Measurements from ENCODE around the gene CIT. TPM values are rescaled to one million over a fixed set of nuclear protein-coding genes. Genes with fewer than 3 reads are reported as not detected.
"Not testable (repeated sequence)": the region's sequence is repeated elsewhere in the genome, so short reads cannot be mapped to it uniquely, and the experiment has no call there.

Gene CIT
- total RNA-seq, 2 experiments from 2014 or later = 87.0 to 97.8 TPM

DNA sequence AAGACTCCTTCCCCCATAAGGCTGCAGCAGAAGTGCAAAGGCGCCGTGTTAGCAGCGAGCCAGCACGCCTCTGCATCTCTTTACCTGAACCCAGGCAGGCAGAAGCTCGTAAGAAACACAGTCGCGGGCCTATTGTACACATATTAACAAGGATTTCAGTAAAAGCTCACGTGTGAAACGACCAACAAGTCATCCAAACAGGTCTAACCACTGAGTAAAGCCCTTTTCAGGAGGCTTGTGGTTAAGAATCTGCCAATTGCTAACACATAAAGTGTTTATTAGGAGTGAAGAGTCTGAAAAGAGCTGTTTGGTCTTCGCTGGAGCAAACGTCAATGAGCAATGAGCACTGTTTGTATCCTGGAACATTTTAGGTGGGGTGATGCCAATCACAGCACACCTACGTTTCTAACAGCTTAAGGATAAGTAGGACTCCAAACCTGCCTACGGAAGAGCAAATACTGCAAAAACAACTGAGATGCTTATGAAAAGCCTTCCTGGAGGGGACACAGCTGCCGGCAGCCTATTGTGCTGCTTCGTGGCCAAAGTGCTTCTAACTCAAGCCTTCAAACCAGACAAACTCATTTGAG lies 166.1 kb downstream of the CIT start:
- no peaks in the 10 kb centered on the region for H3K27me3 Mint-ChIP-seq
- ATAC-seq (ENCODE audit: low read depth) (no peak), DNase-seq (no peak)
- H3K27ac Mint-ChIP-seq = no peak overlapping the region
- POLR2A ChIA-PET = no interaction called here
- H3K4me1 Mint-ChIP-seq = no peaks in the 10 kb centered on the region
- no peak overlapping the region for H3K4me3 Mint-ChIP-seq
- H3K36me3 Mint-ChIP-seq = peaks cover 70% of the 10 kb centered on the region
- no peaks in the 10 kb centered on the region for H3K9me3 Mint-ChIP-seq

DNA sequence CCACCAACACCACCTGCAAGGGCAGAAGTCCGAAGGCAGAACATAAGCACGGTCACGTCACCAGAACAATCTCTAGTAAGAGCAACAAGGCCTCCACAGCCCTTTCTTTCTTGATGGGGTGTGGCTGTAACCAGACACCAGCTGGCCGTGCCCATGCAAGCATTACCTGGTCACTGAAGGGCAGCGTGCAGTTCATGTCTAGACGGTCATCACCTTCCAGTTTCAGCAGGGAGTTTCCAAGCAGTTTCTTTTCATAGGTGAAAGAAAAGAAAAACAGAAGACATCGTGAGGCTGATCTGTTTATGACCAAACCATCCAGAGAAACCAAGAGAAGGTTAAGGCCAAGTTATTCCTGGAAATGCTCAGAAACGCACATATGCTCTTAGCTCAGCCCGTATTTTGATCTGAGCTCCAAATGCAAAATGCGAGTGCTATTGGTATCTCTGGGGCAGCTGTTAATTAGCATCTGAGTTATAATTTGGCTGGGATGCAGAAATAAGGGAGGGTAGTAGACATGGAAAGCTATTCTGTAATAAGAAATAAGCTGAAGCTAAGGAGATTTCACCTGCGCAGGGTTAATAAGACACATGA lies 166.7 kb downstream of the CIT start:
- H3K36me3 Mint-ChIP-seq = peaks cover 66% of the 10 kb centered on the region
- H3K4me3 Mint-ChIP-seq = no peak overlapping the region
- ATAC-seq (ENCODE audit: low read depth) (no peak), DNase-seq (no peak)
- no peaks in the 10 kb centered on the region for H3K9me3 Mint-ChIP-seq
- POLR2A ChIA-PET = no interaction called here
- H3K4me1 Mint-ChIP-seq = no peaks in the 10 kb centered on the region
- no peaks in the 10 kb centered on the region for H3K27me3 Mint-ChIP-seq
- H3K27ac Mint-ChIP-seq = no peak overlapping the region

DNA sequence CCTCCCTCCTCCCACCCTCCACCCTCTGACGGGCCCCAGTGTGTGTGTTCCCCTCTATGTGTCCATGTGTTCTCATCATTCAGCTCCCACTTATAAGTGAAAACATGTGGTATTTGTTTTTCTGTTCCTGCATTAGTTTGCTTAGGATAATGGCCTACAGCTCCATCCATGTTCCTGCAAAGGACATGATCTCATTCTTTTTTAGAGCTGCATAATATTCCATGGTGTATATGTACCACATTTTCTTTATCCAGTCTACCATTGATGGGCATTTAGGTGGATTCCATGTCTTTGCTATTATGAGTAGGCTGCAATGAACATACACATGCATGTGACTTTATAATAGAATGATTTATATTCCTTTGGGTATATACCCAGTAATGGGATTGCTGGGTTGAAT lies 170.7 kb downstream of the CIT start:
- H3K27me3 Mint-ChIP-seq; H3K4me3 Mint-ChIP-seq; ATAC-seq (ENCODE audit: low read depth); H3K27ac Mint-ChIP-seq; POLR2A ChIA-PET; DNase-seq; H3K4me1 Mint-ChIP-seq; H3K9me3 Mint-ChIP-seq: not testable (repeated sequence)
- peaks cover 46% of the 10 kb centered on the region for H3K36me3 Mint-ChIP-seq

DNA sequence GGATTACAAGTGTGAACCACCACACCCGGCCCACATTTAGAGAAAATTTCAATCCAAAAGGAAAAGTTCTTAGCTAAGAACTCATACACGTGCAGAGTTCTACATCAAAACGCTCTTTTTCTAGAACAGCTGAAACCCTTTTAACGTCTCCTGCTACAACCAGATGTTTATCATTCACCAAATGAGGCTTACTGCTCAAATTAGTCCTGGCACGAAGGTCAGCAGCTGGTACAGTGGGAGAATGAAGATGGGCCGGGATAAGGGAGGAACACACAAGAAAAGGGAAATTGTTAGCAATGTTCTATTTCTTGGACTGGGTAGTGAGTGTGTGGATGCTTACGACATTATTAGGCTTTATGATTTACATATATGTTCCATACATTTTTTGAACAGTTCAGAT lies 171.9 kb downstream of the CIT start:
- no peaks in the 10 kb centered on the region for H3K27me3 Mint-ChIP-seq
- no peaks in the 10 kb centered on the region for H3K4me1 Mint-ChIP-seq
- no peak overlapping the region for H3K27ac Mint-ChIP-seq
- H3K36me3 Mint-ChIP-seq = peaks cover 46% of the 10 kb centered on the region
- DNase-seq (no peak), ATAC-seq (ENCODE audit: low read depth) (no peak)
- H3K9me3 Mint-ChIP-seq = no peaks in the 10 kb centered on the region
- H3K4me3 Mint-ChIP-seq = no peak overlapping the region
- POLR2A ChIA-PET = no interaction called here

DNA sequence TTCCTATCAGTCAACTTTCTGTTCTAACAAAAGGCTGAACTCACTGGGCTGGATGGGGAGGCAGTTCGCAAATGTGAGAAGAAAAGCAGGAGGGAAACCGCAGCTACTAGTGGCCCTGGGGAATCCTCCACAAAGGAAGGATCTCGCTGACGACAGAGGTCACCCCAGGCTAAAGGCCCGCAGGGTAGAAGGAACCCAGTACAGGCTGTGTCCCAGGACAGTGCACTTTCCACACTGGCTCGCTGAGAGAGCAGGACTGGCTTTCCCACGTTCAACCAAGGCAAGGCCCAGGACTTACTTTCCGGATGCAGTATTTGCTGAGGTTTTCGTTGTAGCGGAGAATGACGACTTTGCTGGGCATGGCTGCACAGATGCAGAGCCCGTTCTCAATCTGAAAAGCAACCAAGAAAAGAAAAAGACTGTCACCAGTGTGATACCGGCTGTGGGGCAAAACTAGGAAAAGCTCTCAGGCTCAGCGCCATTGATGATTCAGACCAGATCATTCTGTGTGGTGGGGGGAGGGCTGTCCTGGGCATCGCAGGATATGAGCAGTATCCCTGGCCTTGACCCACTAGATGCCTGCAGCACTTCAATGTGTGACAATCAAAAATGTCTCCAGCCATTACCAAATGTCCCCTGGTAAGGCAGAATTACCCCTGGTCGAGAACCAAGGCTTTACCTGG lies 172.9 kb downstream of the CIT start:
- Mint-ChIP-seq H3K4me3 (no peak overlapping the region), H3K4me1 (no peaks in the 10 kb centered on the region), H3K36me3 (peaks cover 37% of the 10 kb centered on the region), H3K27ac (no peak overlapping the region), H3K27me3 (no peaks in the 10 kb centered on the region), H3K9me3 (no peaks in the 10 kb centered on the region)
- POLR2A ChIA-PET = no interaction called here
- DNase-seq (no peak), ATAC-seq (ENCODE audit: low read depth) (no peak)

DNA sequence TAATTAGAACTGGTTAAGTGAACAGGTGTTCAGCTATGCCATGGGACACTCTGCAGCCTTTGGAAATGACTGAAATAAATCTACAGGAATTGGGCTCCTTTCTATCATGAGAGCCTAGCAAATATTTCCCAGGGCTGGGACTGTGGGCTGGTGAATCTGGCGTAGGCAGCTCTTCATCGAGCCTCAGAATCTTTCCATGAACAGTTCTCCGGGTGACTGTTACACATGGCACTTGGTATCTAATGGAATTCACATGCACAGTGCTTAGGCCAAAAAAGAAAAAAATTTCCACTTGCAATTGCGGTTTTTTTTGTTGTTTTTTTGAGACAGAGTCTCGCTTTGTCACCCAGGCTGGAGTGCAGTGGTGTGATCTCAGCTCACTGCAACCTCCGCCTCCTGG lies 177.0 kb downstream of the CIT start:
- DNase-seq (no peak), ATAC-seq (ENCODE audit: low read depth) (no peak)
- Mint-ChIP-seq H3K4me3 (no peak overlapping the region), H3K4me1 (no peaks in the 10 kb centered on the region), H3K27me3 (no peaks in the 10 kb centered on the region), H3K9me3 (no peaks in the 10 kb centered on the region), H3K27ac (no peak overlapping the region), H3K36me3 (peaks cover 21% of the 10 kb centered on the region)
- POLR2A ChIA-PET = no interaction called here

DNA sequence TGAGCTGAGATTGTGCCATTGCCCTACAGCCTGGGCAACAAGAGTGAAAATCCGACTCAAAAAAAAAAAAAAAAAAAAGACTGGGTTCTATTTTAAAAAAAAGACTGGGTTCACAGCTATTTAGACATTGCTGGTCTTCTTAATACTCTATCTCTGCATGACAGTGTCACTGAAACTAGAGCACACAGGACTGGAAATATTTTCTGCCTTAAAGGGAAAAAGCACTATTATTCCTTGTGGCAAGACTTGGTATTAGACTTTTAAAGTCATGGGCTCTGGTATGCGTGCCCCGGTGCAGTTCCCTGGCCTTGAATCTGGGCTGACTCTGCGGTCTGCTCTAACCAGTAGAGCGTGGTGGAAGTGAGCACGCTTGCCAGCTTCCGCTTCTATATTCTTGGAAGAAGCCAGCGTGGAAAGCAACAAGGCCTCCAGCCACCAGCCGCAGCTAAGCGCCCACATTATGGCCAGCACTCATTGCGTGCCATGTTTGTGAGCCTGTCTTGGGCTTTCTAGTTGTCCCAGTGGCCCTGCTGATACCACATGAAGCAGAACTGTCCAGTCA lies 177.8 kb downstream of the CIT start:
- H3K27me3 Mint-ChIP-seq = no peaks in the 10 kb centered on the region
- H3K4me1 Mint-ChIP-seq = no peaks in the 10 kb centered on the region
- peaks cover 20% of the 10 kb centered on the region for H3K36me3 Mint-ChIP-seq
- no peak overlapping the region for H3K27ac Mint-ChIP-seq
- ATAC-seq (ENCODE audit: low read depth) = no peak
- no peak for DNase-seq
- H3K9me3 Mint-ChIP-seq = no peaks in the 10 kb centered on the region
- POLR2A ChIA-PET = no interaction called here
- no peak overlapping the region for H3K4me3 Mint-ChIP-seq

DNA sequence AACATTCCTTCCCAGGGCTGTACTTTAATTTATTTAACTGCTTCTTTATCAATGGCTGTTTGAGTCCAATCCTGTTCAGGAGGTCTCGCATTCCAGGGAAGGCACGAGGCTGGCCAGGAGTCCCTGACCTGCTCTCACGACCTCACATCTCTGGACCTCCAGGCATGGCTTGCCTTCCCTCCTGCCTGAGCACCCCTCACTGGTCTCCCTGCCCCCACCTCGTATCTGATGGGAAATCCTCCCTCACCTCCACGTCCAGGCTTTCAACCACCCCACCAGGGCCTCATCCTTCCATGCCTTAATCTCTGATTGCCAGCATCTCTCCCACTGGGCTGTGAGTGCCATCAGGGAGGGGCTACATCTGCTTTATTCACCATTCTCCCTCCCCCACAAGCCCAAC lies 180.2 kb downstream of the CIT start:
- Mint-ChIP-seq H3K36me3 (peaks cover 24% of the 10 kb centered on the region), H3K4me3 (no peak overlapping the region), H3K27me3 (no peaks in the 10 kb centered on the region), H3K27ac (no peak overlapping the region), H3K4me1 (peaks cover 2% of the 10 kb centered on the region), H3K9me3 (no peaks in the 10 kb centered on the region)
- ATAC-seq (ENCODE audit: low read depth) (no peak), DNase-seq (no peak)
- POLR2A ChIA-PET = no interaction called here

DNA sequence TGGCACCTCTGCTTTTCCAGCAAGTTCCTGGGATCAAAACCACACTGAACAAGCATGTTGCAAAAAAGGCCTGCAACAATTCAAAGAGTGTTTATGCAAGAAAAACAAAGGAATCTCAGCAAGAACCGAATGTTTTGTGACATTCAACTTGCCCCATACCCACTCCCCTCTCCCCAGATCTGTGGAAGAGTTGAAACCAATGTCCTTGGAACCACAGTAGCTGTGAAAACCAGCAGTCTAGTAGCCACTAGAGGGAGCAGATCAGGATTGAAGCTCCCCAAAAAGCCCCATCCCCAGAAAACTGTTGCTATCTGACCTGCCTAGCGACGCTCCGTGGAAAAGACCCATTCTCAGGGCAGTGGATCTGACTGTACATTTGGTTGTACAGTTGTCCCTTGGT lies 182.1 kb downstream of the CIT start:
- Mint-ChIP-seq H3K27ac (no peak overlapping the region), H3K27me3 (no peaks in the 10 kb centered on the region), H3K36me3 (peaks cover 18% of the 10 kb centered on the region), H3K9me3 (no peaks in the 10 kb centered on the region), H3K4me1 (peaks cover 2% of the 10 kb centered on the region), H3K4me3 (no peak overlapping the region)
- POLR2A ChIA-PET = no interaction called here
- no peak for DNase-seq
- ATAC-seq (ENCODE audit: low read depth) = no peak

DNA sequence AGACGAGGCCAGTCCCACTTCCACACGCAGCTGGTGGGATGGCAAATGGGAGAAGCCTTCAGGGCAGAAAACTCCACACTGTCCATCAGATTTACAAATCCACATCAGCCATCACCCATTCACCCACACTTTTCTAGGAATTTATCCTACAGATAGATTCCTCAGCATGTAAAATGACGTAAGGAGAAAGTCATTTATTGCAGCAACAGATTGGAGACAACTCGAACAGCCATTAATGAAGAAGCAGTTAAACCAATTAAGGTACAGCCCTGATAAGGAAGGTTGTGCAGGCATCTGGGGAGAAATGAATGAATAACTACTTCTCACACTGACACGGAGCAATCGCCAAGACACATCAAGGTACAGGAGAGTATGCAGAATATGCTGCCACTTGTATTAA lies 183.0 kb downstream of the CIT start:
- DNase-seq (no peak), ATAC-seq (ENCODE audit: low read depth) (no peak)
- H3K4me3 Mint-ChIP-seq = no peak overlapping the region
- no peaks in the 10 kb centered on the region for H3K27me3 Mint-ChIP-seq
- H3K4me1 Mint-ChIP-seq = peaks cover 2% of the 10 kb centered on the region
- peaks cover 20% of the 10 kb centered on the region for H3K36me3 Mint-ChIP-seq
- POLR2A ChIA-PET = no interaction called here
- no peaks in the 10 kb centered on the region for H3K9me3 Mint-ChIP-seq
- H3K27ac Mint-ChIP-seq = no peak overlapping the region

DNA sequence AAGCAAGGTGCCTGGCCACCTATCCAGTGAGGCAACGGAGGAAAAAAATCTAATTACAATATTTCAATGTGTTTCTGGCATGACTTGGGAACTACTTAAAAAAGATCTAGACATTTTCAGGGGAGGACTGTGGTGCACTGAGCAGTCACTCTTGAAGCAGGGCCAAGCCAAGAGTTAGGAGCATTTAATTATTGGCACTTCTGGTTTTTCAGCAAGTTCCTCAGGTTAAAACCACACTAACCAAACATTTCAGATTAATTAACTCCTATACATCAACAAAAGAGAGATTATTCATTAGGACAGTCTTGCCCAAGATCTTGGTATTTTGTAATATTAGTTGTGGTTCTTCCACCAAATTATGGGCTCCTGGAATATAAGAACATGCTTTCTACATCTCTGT lies 183.6 kb downstream of the CIT start:
- DNase-seq (no peak), ATAC-seq (ENCODE audit: low read depth) (no peak)
- H3K9me3 Mint-ChIP-seq = no peaks in the 10 kb centered on the region
- POLR2A ChIA-PET = no interaction called here
- no peak overlapping the region for H3K4me3 Mint-ChIP-seq
- no peaks in the 10 kb centered on the region for H3K27me3 Mint-ChIP-seq
- peaks cover 23% of the 10 kb centered on the region for H3K36me3 Mint-ChIP-seq
- peaks cover 2% of the 10 kb centered on the region for H3K4me1 Mint-ChIP-seq
- H3K27ac Mint-ChIP-seq = no peak overlapping the region

DNA sequence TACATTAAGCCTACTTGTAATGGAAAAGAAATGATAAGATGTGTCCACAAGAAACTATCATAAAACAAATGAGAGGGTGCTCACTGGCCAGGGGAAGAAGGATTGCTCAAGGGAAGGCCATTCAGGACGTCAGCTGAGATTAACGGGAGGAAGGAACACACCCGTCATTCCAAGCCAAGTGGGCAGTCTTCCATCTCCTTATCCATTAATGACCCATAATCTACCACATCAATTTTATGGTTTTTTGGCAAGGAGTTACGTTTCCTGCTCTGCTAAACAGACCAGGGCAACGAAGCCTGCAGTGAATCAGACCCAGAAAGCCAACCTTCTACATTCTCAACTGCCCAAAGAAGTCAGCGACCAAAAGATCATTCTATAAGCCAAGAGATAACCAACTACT lies 184.1 kb downstream of the CIT start:
- no peaks in the 10 kb centered on the region for H3K27me3 Mint-ChIP-seq
- H3K27ac Mint-ChIP-seq = no peak overlapping the region
- H3K4me1 Mint-ChIP-seq = peaks cover 2% of the 10 kb centered on the region
- no peak overlapping the region for H3K4me3 Mint-ChIP-seq
- ATAC-seq (ENCODE audit: low read depth) (no peak), DNase-seq (no peak)
- H3K36me3 Mint-ChIP-seq = peaks cover 23% of the 10 kb centered on the region
- POLR2A ChIA-PET = no interaction called here
- no peaks in the 10 kb centered on the region for H3K9me3 Mint-ChIP-seq

DNA sequence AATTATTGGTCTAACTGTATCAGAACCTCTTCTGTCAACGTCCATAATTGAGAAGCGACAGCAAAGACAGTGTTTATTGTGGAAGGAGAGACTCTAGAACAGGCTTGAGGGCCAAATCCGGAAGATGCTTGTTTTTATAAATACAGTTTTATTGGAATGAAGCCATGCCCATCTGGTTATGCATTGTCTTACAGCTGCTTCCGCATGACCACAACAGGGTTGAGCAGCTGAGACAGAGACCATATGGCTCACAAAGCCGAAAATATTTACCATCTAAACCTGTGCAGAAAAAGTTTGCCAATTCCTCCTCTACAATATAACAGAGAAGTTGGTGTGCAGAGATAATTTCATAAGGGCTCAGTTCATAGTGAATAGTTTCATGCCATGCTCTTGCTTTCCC lies 184.7 kb downstream of the CIT start:
- Mint-ChIP-seq H3K4me3 (no peak overlapping the region), H3K9me3 (no peaks in the 10 kb centered on the region), H3K36me3 (peaks cover 21% of the 10 kb centered on the region), H3K4me1 (peaks cover 2% of the 10 kb centered on the region), H3K27me3 (no peaks in the 10 kb centered on the region), H3K27ac (no peak overlapping the region)
- DNase-seq (no peak), ATAC-seq (ENCODE audit: low read depth) (no peak)
- POLR2A ChIA-PET = no interaction called here

DNA sequence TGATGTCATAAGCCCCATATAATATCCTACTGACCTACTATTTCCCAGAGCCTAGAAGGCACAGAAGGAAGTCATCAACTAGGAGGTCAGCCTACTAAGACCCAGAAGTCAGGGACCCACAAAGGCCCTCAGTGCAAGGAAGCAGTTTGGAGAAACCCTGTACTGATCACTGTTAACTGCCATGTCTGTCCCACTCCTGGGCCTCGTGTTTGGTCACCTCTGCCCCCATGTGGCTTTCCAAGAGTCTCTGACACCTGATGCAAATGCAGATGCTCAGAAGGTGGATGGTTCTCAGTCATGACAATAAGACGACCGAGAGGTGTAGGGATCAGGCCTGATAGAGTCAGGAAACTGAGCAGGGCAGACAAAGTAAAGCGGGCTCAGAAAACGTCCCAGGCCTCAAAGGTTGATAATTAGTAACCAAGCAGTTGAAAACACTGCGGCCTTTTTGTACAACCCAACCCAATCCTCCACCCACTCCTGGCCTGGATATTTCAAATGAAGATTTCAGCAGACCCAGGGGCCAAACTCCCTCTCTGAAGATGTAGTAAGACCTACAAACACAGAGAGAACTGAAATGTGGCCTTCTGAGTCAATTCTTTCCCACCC lies 185.8 kb downstream of the CIT start:
- peaks cover 21% of the 10 kb centered on the region for H3K36me3 Mint-ChIP-seq
- no peak overlapping the region for H3K27ac Mint-ChIP-seq
- ATAC-seq (ENCODE audit: low read depth) (no peak), DNase-seq (no peak)
- peaks cover 2% of the 10 kb centered on the region for H3K4me1 Mint-ChIP-seq
- no peak overlapping the region for H3K4me3 Mint-ChIP-seq
- no peaks in the 10 kb centered on the region for H3K27me3 Mint-ChIP-seq
- POLR2A ChIA-PET = no interaction called here
- H3K9me3 Mint-ChIP-seq = no peaks in the 10 kb centered on the region
